ENCODE data around the gene SH2B3.
"Not testable (repeated sequence)": the region's sequence is repeated elsewhere in the genome, so short reads cannot be mapped to it uniquely, and the experiment has no call there.

Gene SH2B3

GRCh38 chr12:111457071-111457470 is 51.3 kb downstream of the SH2B3 start:
- Histone ChIP-seq H3K4me3 (ENCODE audit: low read length) (no peak overlapping the region), H3K27ac (ENCODE audit: low read depth, low read length) (no peak overlapping the region), H4K20me1 (ENCODE audit: control insufficient read depth, insufficient read depth, low read depth, low read length) (no peaks in the 10 kb centered on the region), H3K4me1 (ENCODE audit: control insufficient read depth, low read length) (peaks cover 1% of the 10 kb centered on the region), H3K36me3 (ENCODE audit: control insufficient read depth, low read length) (peaks cover 49% of the 10 kb centered on the region), H3K9me2 (replicated peaks; ENCODE audit: control insufficient read depth, low read length) (no peaks in the 10 kb centered on the region), H3K79me2 (ENCODE audit: control insufficient read depth, low read length) (no peaks in the 10 kb centered on the region), H3K9me3 (ENCODE audit: control insufficient read depth, insufficient read depth, low read length) (no peaks in the 10 kb centered on the region), H3F3A (ENCODE audit: control insufficient read depth, insufficient read depth) (peaks cover 11% of the 10 kb centered on the region), H3K4me2 (ENCODE audit: low read length) (no peak overlapping the region), H3K27me3 (ENCODE audit: control insufficient read depth, low read length) (no peaks in the 10 kb centered on the region)
- TF ChIP-seq EZH2phosphoT487 (IDR thresholded peaks at IDR 0.05; ENCODE audit: borderline replicate concordance, low read length) (no peak), CTCF (IDR thresholded peaks at IDR 0.05; ENCODE audit: low read depth, low read length, poor library complexity, severe bottlenecking) (no peak)

DNA sequence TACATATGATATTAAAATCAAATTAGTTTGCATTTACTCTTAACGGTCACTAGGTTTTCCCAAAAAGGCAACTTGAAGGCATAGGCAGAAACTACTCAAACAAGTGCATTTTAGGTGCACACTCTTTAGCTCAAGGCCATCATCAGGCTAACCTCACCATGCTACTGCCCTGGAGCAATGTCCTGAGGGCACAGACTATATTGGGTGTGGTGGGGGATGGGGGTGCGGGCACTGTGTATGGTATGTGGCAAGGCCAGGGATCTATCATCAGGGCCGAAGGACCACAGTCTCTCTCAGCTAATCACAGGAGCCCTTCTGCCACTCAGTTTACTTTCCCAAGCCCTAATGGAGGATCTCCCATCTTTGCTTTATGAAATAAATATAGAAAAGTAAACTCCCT is 51.9 kb downstream of the SH2B3 start:
- no peak for TF ChIP-seq EZH2phosphoT487 (IDR thresholded peaks at IDR 0.05; ENCODE audit: borderline replicate concordance, low read length)
- no peak for TF ChIP-seq CTCF (IDR thresholded peaks at IDR 0.05; ENCODE audit: low read depth, low read length, poor library complexity, severe bottlenecking)
- Histone ChIP-seq H3K4me2 (ENCODE audit: low read length) (no peak overlapping the region), H3K36me3 (ENCODE audit: control insufficient read depth, low read length) (peaks cover 49% of the 10 kb centered on the region), H3K27me3 (ENCODE audit: control insufficient read depth, low read length) (no peaks in the 10 kb centered on the region), H3K4me3 (ENCODE audit: low read length) (no peak overlapping the region), H3K27ac (ENCODE audit: low read depth, low read length) (no peak overlapping the region), H3K4me1 (ENCODE audit: control insufficient read depth, low read length) (peaks cover 6% of the 10 kb centered on the region), H3K9me2 (replicated peaks; ENCODE audit: control insufficient read depth, low read length) (no peaks in the 10 kb centered on the region), H3F3A (ENCODE audit: control insufficient read depth, insufficient read depth) (peaks cover 10% of the 10 kb centered on the region), H3K79me2 (ENCODE audit: control insufficient read depth, low read length) (no peaks in the 10 kb centered on the region), H4K20me1 (ENCODE audit: control insufficient read depth, insufficient read depth, low read depth, low read length) (no peaks in the 10 kb centered on the region), H3K9me3 (ENCODE audit: control insufficient read depth, insufficient read depth, low read length) (no peaks in the 10 kb centered on the region)

DNA sequence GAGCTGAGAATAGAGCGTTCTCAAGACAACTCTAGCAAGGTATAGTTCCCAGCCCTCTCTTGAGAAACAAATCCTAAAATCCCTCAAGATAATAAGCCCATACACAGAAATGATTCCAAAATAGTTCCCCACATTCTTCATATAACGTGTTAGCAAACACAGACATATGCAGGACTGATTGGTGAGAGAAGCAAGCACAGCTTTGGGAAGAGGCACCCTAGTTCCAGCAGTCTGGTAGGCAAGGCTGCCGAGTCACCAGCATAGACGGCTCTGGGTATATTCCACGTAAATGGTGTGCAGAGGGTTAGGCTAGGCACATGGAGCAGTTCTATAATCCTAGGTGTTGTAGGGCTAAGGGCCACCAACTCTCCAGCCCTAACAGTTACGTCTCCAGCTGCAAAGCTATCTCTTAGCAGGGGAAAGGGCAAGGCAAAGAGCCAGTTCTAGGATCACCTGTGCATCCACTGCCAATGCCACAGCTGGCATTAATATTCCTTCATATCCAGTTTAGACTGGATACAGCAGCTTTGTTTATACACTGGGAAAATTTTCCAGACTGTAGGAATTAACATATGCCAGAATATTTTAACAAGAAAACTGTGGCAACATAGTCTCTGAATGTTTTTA is 52.9 kb downstream of the SH2B3 start:
- TF ChIP-seq EZH2phosphoT487 (IDR thresholded peaks at IDR 0.05; ENCODE audit: borderline replicate concordance, low read length) = no peak
- TF ChIP-seq CTCF (IDR thresholded peaks at IDR 0.05; ENCODE audit: low read depth, low read length, poor library complexity, severe bottlenecking) = no peak
- Histone ChIP-seq H3K4me1 (ENCODE audit: control insufficient read depth, low read length) (peaks cover 17% of the 10 kb centered on the region), H3K36me3 (ENCODE audit: control insufficient read depth, low read length) (peaks cover 43% of the 10 kb centered on the region), H3F3A (ENCODE audit: control insufficient read depth, insufficient read depth) (peaks cover 12% of the 10 kb centered on the region), H4K20me1 (ENCODE audit: control insufficient read depth, insufficient read depth, low read depth, low read length) (no peaks in the 10 kb centered on the region), H3K27ac (ENCODE audit: low read depth, low read length) (no peak overlapping the region), H3K27me3 (ENCODE audit: control insufficient read depth, low read length) (no peaks in the 10 kb centered on the region), H3K9me3 (ENCODE audit: control insufficient read depth, insufficient read depth, low read length) (no peaks in the 10 kb centered on the region), H3K9me2 (replicated peaks; ENCODE audit: control insufficient read depth, low read length) (no peaks in the 10 kb centered on the region), H3K4me2 (ENCODE audit: low read length) (no peak overlapping the region), H3K79me2 (ENCODE audit: control insufficient read depth, low read length) (no peaks in the 10 kb centered on the region), H3K4me3 (ENCODE audit: low read length) (no peak overlapping the region)

GRCh38 chr12:111460111-111460510 is 54.4 kb downstream of the SH2B3 start:
- Histone ChIP-seq H3K36me3 (ENCODE audit: control insufficient read depth, low read length) (peaks cover 44% of the 10 kb centered on the region), H3K4me1 (ENCODE audit: control insufficient read depth, low read length) (peaks cover 29% of the 10 kb centered on the region)
- H3K4me3 ChIP-seq (ENCODE audit: low read length); H3K4me2 ChIP-seq (ENCODE audit: low read length); H4K20me1 ChIP-seq (ENCODE audit: control insufficient read depth, insufficient read depth, low read depth, low read length); H3K27ac ChIP-seq (ENCODE audit: low read depth, low read length); H3K27me3 ChIP-seq (ENCODE audit: control insufficient read depth, low read length); H3K9me2 ChIP-seq (replicated peaks; ENCODE audit: control insufficient read depth, low read length); H3K9me3 ChIP-seq (ENCODE audit: control insufficient read depth, insufficient read depth, low read length); H3F3A ChIP-seq (ENCODE audit: control insufficient read depth, insufficient read depth); H3K79me2 ChIP-seq (ENCODE audit: control insufficient read depth, low read length): not testable (repeated sequence)

Measured in DOHH2 (cell line).